M059J (cell line): ENCODE measurements around the gene EIF5. TPM values are rescaled to one million over a fixed set of nuclear protein-coding genes. Genes with fewer than 3 reads are reported as not detected.

ENCODE experiments used
- DNase-seq: peaks from one replicate; pipeline ENCODE4 v3.0.0-alpha.2; 2012; ENCODE audit warnings: low read depth
- total RNA-seq: library from RNA; depleted of rRNA; stranded (reverse); fragments of >200 nt; shearing (Covaris generic); gene quantifications from 2 replicates; pipeline ENCODE4 v1.2.3, GENCODE V29; 2014

Gene EIF5
- total RNA-seq, 1 experiment from 2014 or later = 98.4 TPM

DNA sequence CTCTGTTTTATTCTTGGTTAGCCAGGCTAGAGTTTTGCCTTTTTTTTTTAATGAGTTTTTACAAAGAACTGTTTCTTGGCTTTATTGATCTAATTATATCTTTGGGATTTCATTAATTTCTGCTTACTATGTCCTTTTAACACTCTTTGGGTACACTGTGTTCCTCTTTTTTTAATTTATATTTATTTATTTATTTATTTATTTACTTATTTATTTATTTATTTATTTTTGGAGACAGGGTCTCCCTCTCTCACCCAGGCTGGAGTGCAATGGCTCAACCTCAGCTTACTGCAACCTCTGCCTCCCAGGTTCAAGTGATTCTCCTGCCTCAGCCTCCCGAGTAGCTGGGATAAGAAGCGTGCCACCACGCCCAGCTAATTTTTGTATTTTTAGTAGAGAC is 36.0 kb downstream of the EIF5 start:
- DNase-seq = no peak

DNA sequence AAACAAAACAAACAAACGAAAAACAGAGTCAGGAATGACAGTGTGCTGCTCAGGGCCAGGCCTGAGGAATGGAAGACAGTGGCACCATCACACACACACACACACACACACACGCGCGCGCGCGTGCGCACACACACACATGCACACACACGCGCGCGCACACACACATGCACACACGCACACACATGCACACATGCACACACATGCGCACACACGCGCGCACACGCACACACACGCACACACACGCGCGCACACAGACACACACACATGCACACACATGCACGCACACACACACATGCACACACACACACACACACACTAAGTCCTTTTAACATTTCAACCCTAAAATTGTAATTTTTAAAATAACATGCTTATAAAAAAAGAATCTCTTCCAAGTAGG is 38.0 kb downstream of the EIF5 start:
- DNase-seq = no peak

DNA sequence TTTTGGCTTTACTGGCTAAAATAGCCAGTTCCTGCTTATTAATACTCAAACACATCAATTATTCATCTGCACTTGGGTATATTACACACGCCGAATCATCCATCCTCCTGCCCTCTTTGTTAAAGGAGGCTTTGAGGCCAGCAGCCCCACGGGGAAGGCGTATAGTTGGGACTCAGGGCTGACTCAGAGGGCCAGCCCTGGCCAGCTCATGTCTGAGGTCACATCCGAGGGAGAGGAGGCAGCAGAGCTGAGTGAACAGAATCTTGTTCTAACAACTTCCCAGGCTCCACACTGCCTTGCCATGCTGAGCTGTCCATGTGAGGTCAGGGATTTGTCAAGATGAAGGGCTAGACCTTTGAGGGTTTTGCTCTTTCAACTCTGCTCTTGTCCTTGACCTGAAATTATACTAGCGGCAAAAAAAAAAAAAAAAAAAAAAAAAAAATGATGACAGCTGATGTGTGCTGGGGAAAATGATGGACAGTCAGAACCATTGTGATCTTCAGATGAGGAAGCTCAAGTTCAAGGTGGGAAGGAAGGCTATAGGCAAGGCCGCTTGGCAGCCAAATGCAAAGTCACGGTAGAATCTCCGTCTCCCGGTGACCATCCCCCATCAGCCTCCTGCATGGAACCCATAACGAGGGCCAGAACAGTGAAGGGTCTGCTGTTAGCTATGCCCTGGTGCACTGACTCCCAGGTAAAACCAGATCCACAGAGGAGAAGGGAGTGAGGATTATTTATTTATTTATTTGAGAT is 38.7 kb downstream of the EIF5 start:
- peak; percentile 89 for DNase-seq

DNA sequence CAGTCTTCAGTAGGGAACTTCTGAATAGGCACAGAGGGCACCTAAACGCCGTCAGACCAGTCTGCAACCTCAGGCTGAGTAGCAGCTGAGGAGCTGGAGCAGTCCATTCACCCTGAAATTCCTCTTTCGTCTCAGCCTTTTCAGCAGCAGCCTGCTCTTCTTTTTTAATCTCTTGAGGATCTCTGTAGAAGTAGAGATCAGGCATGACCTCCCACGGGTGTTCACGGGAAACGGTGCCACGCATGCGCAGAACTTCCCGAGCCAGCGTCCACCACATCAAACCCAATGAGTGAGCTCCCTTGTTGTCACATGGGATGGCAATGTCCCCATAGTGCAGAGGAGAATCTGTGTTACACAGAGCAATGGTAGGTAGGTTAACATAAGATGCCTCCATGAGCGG is 40.1 kb downstream of the EIF5 start:
- no peak for DNase-seq

DNA sequence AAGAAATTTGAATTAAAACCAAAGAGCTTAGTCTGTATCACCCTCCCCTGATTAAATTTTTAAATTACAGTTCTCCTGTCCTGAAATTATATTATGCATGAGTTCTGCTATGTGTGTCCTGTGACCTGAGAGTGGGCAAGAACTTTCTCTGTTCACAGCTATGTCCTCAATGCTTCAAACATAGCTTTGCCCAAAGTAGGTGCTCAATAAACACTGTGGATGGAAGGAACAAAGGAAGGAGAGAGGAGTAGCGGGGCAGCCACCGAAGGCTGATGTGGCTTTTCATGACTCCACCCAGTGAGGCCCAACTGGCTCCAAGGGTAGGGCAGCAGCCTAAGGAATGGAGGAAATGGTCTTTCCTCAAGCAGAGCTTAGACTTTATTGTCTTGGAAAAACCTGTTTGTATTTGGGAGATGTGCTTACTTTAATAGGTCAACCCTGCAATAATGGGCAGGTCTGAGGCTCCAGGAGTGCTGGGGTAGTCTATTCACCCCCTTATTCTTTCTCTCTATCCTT is 43.5 kb downstream of the EIF5 start:
- DNase-seq = no peak

DNA sequence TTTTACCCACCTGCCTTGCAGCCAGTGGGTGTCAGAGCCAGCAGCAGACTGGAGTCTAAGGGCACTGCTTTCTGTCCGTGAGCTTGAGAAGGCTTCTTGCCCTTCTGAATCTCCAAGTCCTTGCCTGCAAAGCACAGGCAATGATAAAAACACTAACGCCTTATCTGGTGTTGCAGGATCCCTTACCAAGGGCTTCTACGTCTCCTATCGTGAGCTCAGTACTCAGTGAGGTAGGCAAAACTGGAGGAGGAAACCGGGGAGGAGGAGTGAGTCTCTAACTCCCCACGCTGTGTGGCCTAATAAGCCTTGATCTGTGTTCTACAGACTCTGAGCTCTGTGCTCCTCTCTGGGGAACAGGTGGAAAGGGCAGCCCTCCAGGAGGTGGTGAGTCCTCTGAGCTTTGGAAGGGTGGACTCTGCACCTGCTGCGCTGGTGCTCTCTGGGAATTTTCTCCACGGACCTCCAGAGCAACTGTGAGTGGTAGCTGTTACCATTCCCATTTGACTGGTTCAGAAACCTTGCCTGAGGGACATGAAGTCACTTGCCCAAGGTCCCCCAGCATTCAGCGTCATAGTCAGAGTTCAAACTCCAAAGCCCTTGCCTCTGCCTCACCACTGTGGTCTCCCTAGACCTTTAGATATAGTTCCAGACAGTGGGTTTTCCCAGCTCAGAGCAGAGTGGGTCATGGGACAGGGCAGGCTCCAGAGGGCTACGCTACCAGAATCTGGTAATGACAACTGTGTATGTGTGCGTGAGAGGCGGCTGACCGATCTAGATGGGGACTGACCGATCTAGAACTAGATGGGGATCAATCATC is 44.2 kb downstream of the EIF5 start:
- DNase-seq = no peak

DNA sequence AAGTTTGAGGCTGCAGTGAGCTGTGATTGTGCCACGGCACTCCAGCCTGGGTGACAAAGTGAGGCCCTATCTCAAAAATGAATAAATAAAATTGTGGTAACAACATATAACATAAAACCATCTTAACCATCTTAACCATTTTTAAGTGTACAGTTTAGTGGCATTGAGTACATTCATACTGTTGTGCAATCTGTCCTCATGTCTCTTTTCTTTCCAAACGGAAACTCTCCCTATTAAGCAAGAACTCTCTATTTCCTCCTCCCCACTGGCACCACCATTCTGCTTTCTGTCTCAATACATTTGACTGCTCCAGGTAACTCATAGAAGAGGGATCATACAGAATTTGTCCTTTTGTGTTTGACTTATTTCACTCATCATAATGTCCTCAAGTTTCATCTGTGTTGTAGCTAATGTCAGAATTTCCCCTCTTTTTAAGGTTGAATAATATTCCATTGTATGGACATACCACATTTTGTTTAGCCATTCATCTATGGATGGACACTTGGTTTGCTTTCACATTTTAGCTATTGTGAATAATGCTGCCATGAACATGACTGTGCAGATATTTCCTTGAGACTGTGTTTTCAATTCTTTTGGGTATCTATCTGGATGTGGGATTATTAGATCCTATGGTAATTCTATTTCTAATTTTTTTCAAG is 46.8 kb downstream of the EIF5 start:
- no peak for DNase-seq

DNA sequence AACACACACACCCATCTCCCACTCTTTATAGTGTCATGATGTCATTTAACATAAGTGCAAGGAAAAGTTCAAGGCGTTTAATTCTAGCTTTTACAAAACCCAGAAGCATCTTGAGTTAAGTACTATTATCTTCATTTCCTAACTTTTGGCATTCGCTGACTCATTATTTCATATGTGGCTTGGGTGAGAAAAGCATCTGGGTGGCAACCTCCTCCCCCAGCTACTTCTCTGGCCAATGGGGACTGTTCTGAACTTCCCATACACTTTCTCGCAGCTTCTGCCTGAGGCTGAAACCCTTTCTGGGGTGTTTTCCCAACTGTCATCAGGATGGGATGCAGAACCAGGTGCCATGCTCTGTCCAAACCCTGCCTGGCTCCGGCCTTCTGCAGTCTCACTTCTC is 48.3 kb downstream of the EIF5 start:
- peak; percentile 48 for DNase-seq

DNA sequence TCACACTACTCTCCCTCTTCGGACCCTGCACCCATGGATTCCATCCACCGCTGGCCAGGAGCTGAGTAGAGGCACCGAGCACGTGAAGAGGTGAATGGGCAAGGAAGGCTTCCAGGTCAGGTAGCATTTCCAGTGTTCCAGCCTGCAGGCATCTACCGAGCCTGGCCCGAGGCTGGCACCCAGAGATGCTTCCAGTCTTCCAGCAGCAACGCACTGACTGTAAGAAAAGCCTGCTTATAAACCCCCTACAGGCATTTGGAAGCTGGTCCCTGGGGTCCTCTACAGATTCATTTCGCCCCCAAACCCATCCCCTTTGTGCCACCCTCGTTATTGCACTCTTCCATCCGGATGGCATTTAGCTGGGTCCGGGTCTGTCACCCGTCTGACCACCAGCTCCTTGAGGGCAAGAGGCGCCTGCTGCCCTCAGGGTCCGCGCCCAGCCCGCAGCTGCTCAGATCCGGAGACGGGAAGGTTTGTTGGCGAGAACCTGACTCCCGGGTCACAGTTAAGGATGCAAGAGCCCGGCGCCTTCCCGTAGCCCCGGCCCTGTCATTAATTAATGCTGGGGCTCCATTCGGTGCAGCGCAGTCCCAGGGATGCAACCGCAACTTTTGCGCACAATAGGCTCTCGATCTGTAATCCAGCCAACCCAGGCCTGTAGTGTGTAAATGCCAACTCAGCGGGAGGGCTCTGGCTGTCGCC is 50.6 kb downstream of the EIF5 start:
- no peak for DNase-seq

DNA sequence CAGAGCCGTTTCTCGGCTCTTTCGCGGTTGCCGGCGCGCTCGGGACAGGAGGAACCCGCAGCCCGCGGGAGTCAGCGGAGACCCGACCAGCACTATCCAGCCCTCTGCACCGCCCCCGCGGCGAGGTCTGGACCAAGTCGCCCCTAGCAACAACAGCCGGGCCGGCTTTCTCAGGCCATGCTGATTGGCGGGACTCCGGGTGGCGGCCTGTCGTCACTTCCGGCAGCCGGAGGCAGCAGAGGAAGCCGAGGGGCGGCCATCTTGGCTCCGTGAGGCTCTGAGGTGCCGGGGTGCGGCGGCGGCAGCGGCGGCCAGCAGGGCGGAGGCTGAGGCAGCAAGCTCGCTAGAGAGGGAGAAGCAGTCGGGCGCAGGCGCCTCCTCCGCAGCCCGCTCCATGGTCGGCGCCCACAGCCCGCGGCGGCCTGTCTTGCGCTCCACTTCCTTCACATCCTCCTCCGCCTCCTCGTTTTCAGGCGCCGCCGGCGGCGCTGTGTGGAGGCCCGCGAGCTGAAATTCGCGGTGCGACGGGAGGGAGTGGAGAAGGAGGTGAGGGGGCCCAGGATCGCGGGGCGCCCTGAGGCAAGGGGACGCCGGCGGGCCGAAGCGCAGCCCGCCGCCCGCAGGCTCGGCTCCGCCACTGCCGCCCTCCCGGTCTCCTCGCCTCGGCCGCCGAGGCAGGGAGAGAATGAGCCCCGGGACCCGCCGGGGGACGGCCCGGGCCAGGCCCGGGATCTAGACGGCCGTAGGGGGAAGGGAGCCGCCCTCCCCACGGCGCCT is 51.3 kb downstream of the EIF5 start, which contains the start of gene MARK3:
MARK3 (plus strand) TSS at position 264 of the 777 bp plus-strand sequence. CDS start 615 bp downstream, outside the sequence.
- DNase-seq = peak; percentile 93

DNA sequence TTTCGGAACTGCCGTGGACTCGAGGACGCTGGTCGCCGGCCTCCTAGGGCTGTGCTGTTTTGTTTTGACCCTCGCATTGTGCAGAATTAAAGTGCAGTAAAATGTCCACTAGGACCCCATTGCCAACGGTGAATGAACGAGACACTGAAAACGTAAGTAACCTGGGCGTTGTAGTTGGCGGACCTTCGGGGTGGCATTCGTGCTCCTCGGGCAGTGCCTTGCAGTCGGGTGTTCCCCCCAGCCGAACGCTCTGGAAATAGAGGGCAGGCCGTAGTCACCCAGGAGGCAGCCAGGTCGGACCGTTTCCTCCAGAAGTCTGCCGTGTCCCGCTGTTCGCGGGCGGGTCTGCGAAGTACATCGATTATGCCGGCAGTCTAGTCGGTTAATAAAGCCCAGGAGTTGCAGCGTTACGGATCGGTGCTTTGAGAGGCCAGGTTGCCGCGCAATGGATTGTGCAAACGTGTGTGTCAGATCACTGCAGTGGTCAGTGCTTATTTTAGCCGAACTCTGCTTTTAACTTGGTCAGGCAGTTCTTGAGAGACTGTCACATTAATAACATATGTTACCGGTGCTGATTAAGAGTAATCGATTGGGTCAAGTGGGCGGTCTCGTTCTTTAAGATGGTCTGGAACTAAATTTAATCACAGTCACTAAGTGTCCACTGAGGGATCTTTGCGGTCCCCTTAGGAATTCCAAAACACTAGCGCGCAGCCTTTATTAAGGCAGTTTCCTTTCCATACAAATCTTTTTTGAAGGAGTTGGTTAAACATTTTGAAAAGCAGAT is 52.1 kb downstream of the EIF5 start:
- peak; percentile 32 for DNase-seq

DNA sequence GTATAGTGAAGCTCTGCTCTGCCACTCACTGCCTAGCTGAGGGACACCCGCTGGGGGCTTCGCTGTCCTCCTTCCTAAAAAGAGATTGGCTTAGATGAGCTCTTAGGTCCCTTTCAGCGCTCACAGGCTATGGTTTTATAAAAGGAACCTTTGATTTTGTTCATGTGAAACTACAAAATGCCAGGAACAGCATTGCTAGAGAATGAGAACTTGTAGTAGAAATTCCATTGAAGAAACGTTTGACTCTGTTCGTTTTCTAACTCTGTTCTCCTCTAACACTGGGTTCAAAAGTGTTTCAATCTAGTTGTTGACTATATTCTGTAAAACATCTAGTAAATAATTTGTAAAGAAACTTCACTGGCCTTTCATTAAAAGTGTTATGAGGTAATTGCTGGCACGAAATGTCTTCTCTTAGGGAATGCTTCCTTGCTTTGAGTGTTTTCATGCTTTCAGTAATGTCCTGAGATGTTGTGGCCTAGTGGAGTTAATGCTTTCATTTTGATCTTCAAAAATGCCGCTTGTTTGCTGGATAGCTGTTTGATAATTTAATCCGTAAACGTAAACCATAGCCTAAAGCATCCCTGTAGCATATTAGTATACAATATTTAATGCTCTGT is 52.8 kb downstream of the EIF5 start:
- peak; percentile 22 for DNase-seq

DNA sequence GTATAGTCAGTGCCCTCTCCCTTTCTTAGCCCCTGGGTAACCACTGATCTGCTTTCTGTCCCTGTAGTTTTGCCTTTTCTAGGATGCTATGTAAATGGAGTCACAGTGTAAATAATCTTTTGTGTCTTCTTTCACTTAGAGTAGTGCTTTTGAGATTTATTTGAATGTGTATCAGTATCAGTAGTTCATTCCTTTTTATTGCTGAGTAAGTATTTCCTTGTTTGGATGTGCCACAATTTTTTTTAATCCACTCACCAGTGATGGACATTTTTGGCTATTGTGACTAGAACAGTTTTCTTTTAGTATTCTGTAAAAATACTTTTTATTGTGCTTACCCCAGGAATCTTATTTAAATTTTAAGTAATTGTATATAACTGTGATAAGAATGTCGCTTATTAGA is 54.6 kb downstream of the EIF5 start:
- DNase-seq = no peak

DNA sequence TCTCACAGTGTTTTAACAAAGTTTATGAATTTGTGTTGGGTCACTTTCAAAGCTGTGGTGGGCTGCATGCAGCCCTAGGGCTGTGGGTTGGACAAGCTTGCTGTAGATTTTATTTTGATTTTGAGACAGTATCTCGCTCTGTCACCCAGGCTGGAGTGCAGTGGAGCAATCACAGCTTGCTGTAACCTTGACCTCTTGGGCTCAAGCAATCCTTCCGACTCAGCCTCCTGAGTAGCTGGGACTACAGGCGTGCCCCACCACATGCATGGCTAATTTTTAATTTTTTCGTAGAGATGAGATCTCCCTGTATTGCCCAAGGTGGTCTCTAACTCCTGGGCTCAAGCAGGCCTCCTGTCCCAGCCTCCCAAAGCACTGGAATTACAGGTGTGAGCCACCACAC is 56.6 kb downstream of the EIF5 start:
- no peak for DNase-seq

DNA sequence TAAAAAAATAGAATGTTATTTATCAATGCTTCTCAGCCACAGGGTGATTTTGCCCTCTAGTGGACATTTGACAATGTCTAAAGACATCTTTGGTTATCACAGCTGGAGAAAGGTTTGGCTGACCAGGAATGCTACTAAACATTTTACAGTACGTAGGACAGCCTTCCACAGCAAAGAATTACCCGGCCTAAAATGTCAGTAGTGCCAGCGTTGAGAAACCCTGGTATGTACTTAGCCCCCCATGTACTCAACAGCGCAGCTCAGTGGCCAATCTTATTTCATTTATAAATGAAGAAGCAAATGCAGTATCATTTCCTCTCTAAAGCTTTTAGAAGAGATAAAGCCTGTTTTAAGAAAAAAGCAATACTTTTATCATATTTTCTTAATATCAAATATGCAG is 57.0 kb downstream of the EIF5 start:
- DNase-seq = peak; percentile 60

DNA sequence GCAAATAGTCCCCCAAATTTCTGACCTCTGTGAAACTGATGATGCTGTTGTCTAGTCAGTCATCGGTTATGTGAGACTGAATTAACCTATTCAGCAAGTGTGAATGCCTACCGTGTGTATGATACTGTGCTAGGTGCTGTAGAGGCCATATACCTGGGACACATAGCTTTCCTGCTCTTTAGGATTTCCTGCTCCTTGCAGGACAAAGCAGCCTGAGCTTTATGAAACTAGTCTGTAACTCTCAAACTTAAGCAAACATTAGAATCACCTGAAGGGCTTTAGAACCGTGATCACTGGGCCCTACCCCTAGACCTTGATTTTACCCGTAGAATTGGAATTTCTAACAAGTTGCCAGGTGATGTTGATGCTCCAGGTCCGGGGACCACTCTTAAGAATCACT is 58.1 kb downstream of the EIF5 start:
- DNase-seq = no peak

DNA sequence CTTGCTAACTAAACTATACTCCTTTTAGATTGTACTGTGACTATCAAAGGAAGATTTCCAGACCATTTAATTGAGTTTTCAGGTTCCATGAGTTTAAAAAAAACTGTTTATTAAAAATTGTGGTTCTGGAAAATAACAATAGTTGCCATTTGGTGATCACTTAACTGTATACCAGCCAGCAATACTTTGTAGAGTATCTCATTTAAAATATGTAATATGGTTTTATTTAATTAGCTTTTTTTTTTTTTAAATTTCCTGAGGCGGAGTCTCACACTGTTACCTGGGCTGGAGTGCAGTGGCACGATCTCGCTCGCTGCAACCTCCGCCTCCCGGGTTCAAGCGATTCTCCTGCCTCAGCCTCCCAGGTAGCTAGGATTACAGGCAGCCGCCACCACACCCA is 58.5 kb downstream of the EIF5 start:
- DNase-seq = no peak

DNA sequence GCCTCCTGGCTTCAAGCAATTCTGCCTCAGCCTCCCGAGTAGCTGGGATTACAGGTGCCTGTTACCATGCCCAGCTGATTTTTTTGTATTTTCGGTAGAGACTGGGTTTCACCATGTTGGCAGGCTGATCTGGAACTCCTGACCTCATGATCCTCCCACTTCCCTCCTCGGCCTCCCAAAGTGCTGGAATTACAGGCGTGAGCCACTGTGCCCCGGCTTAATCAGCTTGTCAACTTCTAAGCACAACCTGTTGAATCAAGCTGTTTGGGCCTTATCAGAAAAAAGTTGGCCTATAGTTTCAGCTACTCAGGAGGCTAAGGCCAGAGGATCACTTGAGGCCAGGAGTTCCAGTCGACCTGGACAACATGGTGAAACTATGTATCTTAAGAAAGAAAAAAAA is 59.0 kb downstream of the EIF5 start:
- DNase-seq = no peak
